PC-3 (cell line): ENCODE results near the gene TRIM31.

Experiments
- CTCF ChIP-seq: fragments of 300-600 bp; sonication (generic); conservative IDR thresholded peaks from 2 replicates; pipeline ENCODE4 v1.5.1; 2017; ENCODE audit warnings: antibody characterized with exemption, low read depth, mild to moderate bottlenecking, low read length
- EZH2 ChIP-seq: fragments of 300-600 bp; sonication (generic); IDR thresholded peaks from one replicate; pipeline ENCODE4 v1.6.1; 2017; ENCODE audit warnings: antibody characterized with exemption, mild to moderate bottlenecking, low read length; ENCODE audit not compliant: unreplicated experiment
- EZH2phosphoT487 ChIP-seq: fragments of 300-600 bp; sonication (generic); IDR thresholded peaks from 2 replicates; pipeline ENCODE4 v1.6.1; 2018; ENCODE audit warnings: mild to moderate bottlenecking, antibody characterized with exemption, low read length, borderline replicate concordance

GRCh38 chr6:30151580-30151979, 38.7 kb upstream of the TRIM31 start:
- TF ChIP-seq CTCF, result no peak
- no peak for TF ChIP-seq EZH2
- TF ChIP-seq EZH2phosphoT487, result no peak
